ENCODE data around the gene CENPS. TPM values are rescaled to one million over a fixed set of nuclear protein-coding genes. Genes with fewer than 3 reads are reported as not detected.
A peak's percentile ranks its signal among the peaks of the same experiment; 100 is the strongest.

The CENPS gene
- total and polyA plus RNA-seq, 2 of the 13 experiments (the other 11 are each of a cell fraction or from before 2014, with no cell fraction given): 3.3 to 22.0 TPM

GRCh38 chr1:10429868-10430215 lies 391 bp upstream of the CENPS start:
- CTCF ChIA-PET (ENCODE audit: low intra/inter-chr PET ratio, low total read pairs): interaction anchor here (1.4 to 4.5 kb wide), 4 partner anchors 46 to 65 kb away, joined by 3 to 46 read pairs (median 14); no protein-coding TSS in a partner anchor
- WGBS (ENCODE audit: low lambda C conversion rate): 60% methylated on average over 7 of the region's 16 CpGs
- H3K79me2 ChIP-seq (ENCODE audit: insufficient read depth, low read length): peaks cover 5% of the 10 kb centered on the region
- peak overlapping the region; percentile 67 for H2AFZ ChIP-seq (ENCODE audit: low read length)
- POLR2A ChIA-PET: interaction anchor here (0.6 to 2.1 kb wide), 5 partner anchors 31 to 82 kb away, joined by 3 to 8 read pairs (median 5); partner anchors contain the start of genes DFFA and PGD
- peak overlapping the region; percentile 97 for H3K4me2 ChIP-seq (ENCODE audit: low read depth, low read length)
- no peaks in the 10 kb centered on the region for H3K27me3 ChIP-seq (ENCODE audit: control insufficient read depth in 1 of 2, insufficient read depth in 2 of 2, low read length in 2 of 2)
- H3K9me3 ChIP-seq (ENCODE audit: low read length): no peaks in the 10 kb centered on the region
- no peaks in the 10 kb centered on the region for H3K36me3 ChIP-seq (replicated peaks in 1 of 2; ENCODE audit: control insufficient read depth in 1 of 2, insufficient read depth in 2 of 2, low read length in 2 of 2)
- H3K9ac ChIP-seq (ENCODE audit: insufficient read depth, low read depth, low read length): peak overlapping the region; percentile 79
- no peak for FAIRE-seq
- intact Hi-C loops (cut with micrococcal nuclease; ENCODE audit: unreplicated experiment): loop anchor here (1.0 to 5.0 kb wide), 3 partner anchors 42 to 219 kb away; partner anchors contain the start of genes DFFA, KIF1B and PEX14
- H3K4me3 ChIP-seq (replicated peaks in 1 of 3; ENCODE audit: insufficient read depth in 1 of 3, low read depth in 2 of 3, low read length in 3 of 3): peak overlapping the region; percentile 25 to 79 (median 78); a peak in 5 of 6 replicates
- H4K20me1 ChIP-seq (ENCODE audit: insufficient read depth, low read length): no peaks in the 10 kb centered on the region
- in situ Hi-C loops (cut with HindIII; ENCODE audit: extremely low pct_ligation_motif_present, low pct_unique_long_range_greater_than_20kb): loop anchor here (5.0 kb wide), 2 partner anchors 53 to 67 kb away; no protein-coding TSS in a partner anchor
- no peak for DNase-seq (ENCODE audit: low spot score)
- ATAC-seq: no peak
- H3K27ac ChIP-seq (ENCODE audit: extremely low read length, insufficient read depth, low read length): peak overlapping the region; percentile 76
- no TSS peak for BruUV-seq (replicated peaks)
- H3K4me1 ChIP-seq (ENCODE audit: insufficient read depth, low read length): peaks cover 59% of the 10 kb centered on the region
- TF ChIP-seq SNAPC2 (CRISPR knock-in tag; IDR thresholded peaks at IDR 0.05) (no peak), ZBTB4 (CRISPR knock-in tag; IDR thresholded peaks at IDR 0.05; ENCODE audit: borderline replicate concordance) (0 out of 2 replicates have a peak, but pooled peaks have one; percentile 16), FOXA1 (IDR thresholded peaks at IDR 0.05) (no peak), FOXA1 (CRISPR knock-in tag; IDR thresholded peaks at IDR 0.05) (no peak), MIER3 (CRISPR knock-in tag; IDR thresholded peaks at IDR 0.05; ENCODE audit: borderline replicate concordance) (no peak), ZXDC (CRISPR knock-in tag; IDR thresholded peaks at IDR 0.05) (peak; percentile 8; the same call in 1 of the 2 replicates), PAX8 (CRISPR knock-in tag; IDR thresholded peaks at IDR 0.05; ENCODE audit: borderline replicate concordance) (no peak), CEBPG (CRISPR knock-in tag; IDR thresholded peaks at IDR 0.05) (no peak), DBP (CRISPR knock-in tag; IDR thresholded peaks at IDR 0.05; ENCODE audit: not compliant biosample characterization) (no peak), ZNF841 (CRISPR knock-in tag; IDR thresholded peaks at IDR 0.05; ENCODE audit: borderline replicate concordance) (no peak), JUNB (CRISPR knock-in tag; IDR thresholded peaks at IDR 0.05; ENCODE audit: borderline replicate concordance) (0 out of 2 replicates have a peak, but pooled peaks have one; percentile 27), ZNF619 (CRISPR knock-in tag; IDR thresholded peaks at IDR 0.05) (no peak), ZNF468 (CRISPR knock-in tag; IDR thresholded peaks at IDR 0.05) (no peak), ZMYM3 (CRISPR knock-in tag; IDR thresholded peaks at IDR 0.05) (0 out of 2 replicates have a peak, but pooled peaks have one; percentile 30), ZNF251 (CRISPR knock-in tag; IDR thresholded peaks at IDR 0.05) (no peak), SMC3 (IDR thresholded peaks at IDR 0.05; ENCODE audit: low read length) (no peak), ZNF383 (CRISPR knock-in tag; IDR thresholded peaks at IDR 0.05; ENCODE audit: borderline replicate concordance) (no peak)
